Upper lobe of left lung (tissue), 6 donors: ENCODE data around the gene STIMATE. TPM values are rescaled to one million over a fixed set of nuclear protein-coding genes. Genes with fewer than 3 reads are reported as not detected.

ENCODE experiments used
- ATAC-seq, 2 donors: fragments of 200-7000 bp; cut with Tn5 transposase; one replicate each; pipeline ENCODE4 v1.9.1; 2022; ENCODE audit warnings: mild to moderate bottlenecking in 2 of 2, moderate library complexity in 2 of 2; ENCODE audit not compliant: low FRiP score in 2 of 2
- DNase-seq, 2 donors: peaks; one replicate each; pipeline ENCODE4 v3.0.0-alpha.2; 2019 to 2020
- H3K27ac ChIP-seq, 4 donors: fragments of 200-600 bp; sonication (generic); one replicate each; pipeline ENCODE4 v1.5.1; 2016 to 2019
- H3K27me3 ChIP-seq, 4 donors: fragments of 200-600 bp; sonication (generic); one replicate each; pipeline ENCODE4 v1.5.1; 2017 to 2019
- H3K36me3 ChIP-seq, 4 donors: fragments of 200-600 bp; sonication (generic); one replicate each; pipeline ENCODE4 v1.5.1; 2016 to 2019
- H3K4me1 ChIP-seq, 4 donors: fragments of 200-600 bp; sonication (generic); one replicate each; pipeline ENCODE4 v1.5.1; 2018 to 2019
- H3K4me3 ChIP-seq, 4 donors: fragments of 200-600 bp; sonication (generic); one replicate each; pipeline ENCODE4 v1.5.1; 2017 to 2019; ENCODE audit warnings: mild to moderate bottlenecking in 2 of 4, moderate library complexity in 1 of 4
- H3K9me3 ChIP-seq, 4 donors: fragments of 200-600 bp; sonication (generic); one replicate each; pipeline ENCODE4 v1.5.1; 2018 to 2019
- CTCF ChIP-seq, 6 experiments: fragments of 450-650 bp in 4 of 6; fragments of 200-600 bp in 2 of 6; sonication (generic) in 2 of 6; IDR thresholded peaks; one replicate each; pipeline ENCODE4 v1.5.1; 2016 to 2019; ENCODE audit warnings: antibody characterized with exemption in 6 of 6
- EP300 ChIP-seq, 4 donors: sonication (generic); formaldehyde crosslinking; IDR thresholded peaks; one replicate each; pipeline ENCODE4 v1.5.1; 2017; ENCODE audit warnings: antibody characterized with exemption in 4 of 4, control low read depth in 2 of 4
- POLR2A ChIP-seq, 4 donors: fragments of 450-650 bp; IDR thresholded peaks; one replicate each; pipeline ENCODE4 v1.5.1; 2016 to 2017; ENCODE audit warnings: antibody characterized with exemption in 4 of 4, mild to moderate bottlenecking in 2 of 4
- POLR2AphosphoS5 ChIP-seq, 2 donors: sonication (generic); formaldehyde crosslinking; IDR thresholded peaks; one replicate each; pipeline ENCODE4 v1.5.1; 2017; ENCODE audit warnings: antibody characterized with exemption in 2 of 2
- WGBS, 2 donors: methylation state at CpG; one replicate each; pipeline ENCODE4 v1.1.5; 2017 to 2018; 5-methylcytosine and 5-hydroxymethylcytosine counted together
- total RNA-seq, 6 donors: library from RNA; depleted of rRNA in 4 of 6; stranded (reverse); fragments of >200 nt in 4 of 6; gene quantifications; one replicate each; pipeline versions ENCODE4 v1.1.0 to v1.2.1, GENCODE V29; 2016 to 2021
- donor health status: DM: no; HTN: no; CAD: no; lungs with moderate emphysema.
- donor health status: DM: no; HTN: yes; CAD: no; lungs with severe emphysema.

The STIMATE gene
- total RNA-seq, 6 donors from 2014 or later: 39.7 to 87.0 (median 44.9) TPM

GRCh38 chr3:52892625-52893311 lies 4.6 kb downstream of the STIMATE start:
- H3K4me3 ChIP-seq: peak overlapping the region in 1 of 4 donors; percentile 0
- no peaks in the 10 kb centered on the region for H3K36me3 ChIP-seq
- WGBS, 2 donors: 57 to 63% methylated on average over 6 to 8 of the region's 8 CpGs
- H3K27ac ChIP-seq: peak overlapping the region; percentile 60 to 89 (median 68)
- DNase-seq (no peak), ATAC-seq (no peak)
- no peaks in the 10 kb centered on the region for H3K9me3 ChIP-seq
- peak in 1 of 4 donors; percentile 21 for TF ChIP-seq EP300 (IDR thresholded peaks at IDR 0.05)
- TF ChIP-seq POLR2AphosphoS5 (IDR thresholded peaks at IDR 0.05): no peak
- TF ChIP-seq POLR2A (IDR thresholded peaks at IDR 0.05): no peak
- no peaks in the 10 kb centered on the region for H3K27me3 ChIP-seq
- peaks cover 58 to 74% (median 60%) of the 10 kb centered on the region in 4 donors for H3K4me1 ChIP-seq

GRCh38 chr3:52892290-52892624 lies 5.1 kb downstream of the STIMATE start:
- H3K27me3 ChIP-seq: no peaks in the 10 kb centered on the region
- no peaks in the 10 kb centered on the region for H3K36me3 ChIP-seq
- DNase-seq (no peak), ATAC-seq (no peak)
- H3K4me1 ChIP-seq: peaks cover 56 to 77% (median 60%) of the 10 kb centered on the region in 4 donors
- no peaks in the 10 kb centered on the region for H3K9me3 ChIP-seq
- no peak overlapping the region for H3K4me3 ChIP-seq
- TF ChIP-seq POLR2AphosphoS5 (IDR thresholded peaks at IDR 0.05) (no peak), POLR2A (IDR thresholded peaks at IDR 0.05) (no peak), CTCF (IDR thresholded peaks at IDR 0.05) (no peak), EP300 (IDR thresholded peaks at IDR 0.05) (no peak)
- H3K27ac ChIP-seq: peak overlapping the region; percentile 60 to 89 (median 68)
- 52 to 61% methylated on average over 5 of the region's 5 CpGs for WGBS, 2 donors

- ATAC-seq: peak; percentile 76 to 84
- 53 to 55% methylated on average over 2 of the region's 2 CpGs for WGBS, 2 donors
- Histone ChIP-seq H3K27me3 (no peaks in the 10 kb centered on the region), H3K9me3 (no peaks in the 10 kb centered on the region), H3K27ac (peak overlapping the region; percentile 60 to 89 (median 68)), H3K36me3 (no peaks in the 10 kb centered on the region), H3K4me3 (no peak overlapping the region), H3K4me1 (peaks cover 54 to 77% (median 58%) of the 10 kb centered on the region in 4 donors)
- DNase-seq: peak in 1 of 2 donors; percentile 58
- TF ChIP-seq POLR2A (IDR thresholded peaks at IDR 0.05) (no peak), CTCF (IDR thresholded peaks at IDR 0.05) (no peak), EP300 (IDR thresholded peaks at IDR 0.05) (no peak), POLR2AphosphoS5 (IDR thresholded peaks at IDR 0.05) (no peak)
Measured at GRCh38 chr3:52891615-52892081, 5.7 kb downstream of the STIMATE start.

- Histone ChIP-seq H3K36me3 (no peaks in the 10 kb centered on the region), H3K4me1 (peaks cover 51 to 72% (median 54%) of the 10 kb centered on the region in 4 donors), H3K27me3 (no peaks in the 10 kb centered on the region), H3K4me3 (no peak overlapping the region), H3K27ac (peak overlapping the region; percentile 60 to 89 (median 68)), H3K9me3 (no peaks in the 10 kb centered on the region)
- ATAC-seq (peak in 1 of 2 donors; percentile 57), DNase-seq (peak; percentile 32 to 77)
- 37 to 56% methylated on average over 7 to 9 of the region's 9 CpGs for WGBS, 2 donors
- TF ChIP-seq POLR2A (IDR thresholded peaks at IDR 0.05): no peak
- TF ChIP-seq EP300 (IDR thresholded peaks at IDR 0.05): no peak
- no peak for TF ChIP-seq POLR2AphosphoS5 (IDR thresholded peaks at IDR 0.05)
- no peak for TF ChIP-seq CTCF (IDR thresholded peaks at IDR 0.05)
Measured at GRCh38 chr3:52891164-52891563, 6.2 kb downstream of the STIMATE start.

GRCh38 chr3:52890735-52891134 lies 6.6 kb downstream of the STIMATE start:
- no peak overlapping the region for H3K4me3 ChIP-seq
- H3K4me1 ChIP-seq: peaks cover 47 to 72% (median 50%) of the 10 kb centered on the region in 4 donors
- H3K36me3 ChIP-seq: peaks cover 0 to under 1% (median 0%) of the 10 kb centered on the region in 4 donors
- peak overlapping the region; percentile 37 to 89 (median 66) for H3K27ac ChIP-seq
- no peaks in the 10 kb centered on the region for H3K9me3 ChIP-seq
- H3K27me3 ChIP-seq: no peaks in the 10 kb centered on the region
- ATAC-seq: no peak
- TF ChIP-seq CTCF (IDR thresholded peaks at IDR 0.05): no peak
- no peak for TF ChIP-seq POLR2A (IDR thresholded peaks at IDR 0.05)
- TF ChIP-seq POLR2AphosphoS5 (IDR thresholded peaks at IDR 0.05): no peak
- no peak for TF ChIP-seq EP300 (IDR thresholded peaks at IDR 0.05)
- DNase-seq: no peak
- WGBS, 2 donors: 68 to 73% methylated on average over 5 of the region's 5 CpGs
